GM12878 (cell line): ENCODE results near the gene AEBP1. TPM values are rescaled to one million over a fixed set of nuclear protein-coding genes. Genes with fewer than 3 reads are reported as not detected.

Experiments
- ATAC-seq: fragments of 200-7000 bp; cut with Tn5 transposase; 3 replicates; pipeline ENCODE4 v1.9.1; 2020; ENCODE audit warnings: mild to moderate bottlenecking, moderate library complexity
- BruUV-seq: library from RNA; stranded (reverse); fragments of 400-500 nt; replicated peaks from 2 replicates; lab custom pipeline; 2021; lab: Mats Ljungman, UMichigan
- CTCF ChIA-PET: fragments of 300-600 bp; sonication (Branson Sonifier 250); formaldehyde crosslinking; extraction: SDS; loops from one replicate; lab custom pipeline; 2021; ENCODE audit warnings: inconsistent platforms; lab: Yijun Ruan, JAX
- POLR2A ChIA-PET: fragments of 350-600 bp; formaldehyde crosslinking; extraction: SDS; loops from one replicate; lab custom pipeline; 2021; ENCODE audit warnings: inconsistent platforms; lab: Charles Lee
- RAD21 ChIA-PET: fragments of 300-600 bp; sonication (Branson Sonifier 250); formaldehyde crosslinking; loops from one replicate; lab custom pipeline; 2023; ENCODE audit warnings: antibody characterized with exemption; ENCODE audit not compliant: unreplicated experiment; lab: Charles Lee
- SMC1A ChIA-PET: fragments of 300-600 bp; sonication (Branson Sonifier 250); formaldehyde crosslinking; loops from one replicate; lab custom pipeline; 2023; ENCODE audit not compliant: unreplicated experiment, uncharacterized antibody; lab: Charles Lee
- DNase-seq: peaks from one replicate; pipeline ENCODE4 v3.0.0-alpha.2; 2011; ENCODE audit warnings: low read depth, low spot score
- FAIRE-seq: peaks from 3 replicates; lab custom pipeline; 2011; peaks lifted over from hg19 to GRCh38; lab: Jason Lieb, UNC
- H2AFZ ChIP-seq: 2 replicates; pipeline ENCODE4 v1.6.0; 2011; ENCODE audit warnings: low read depth, low read length, control low read depth; ENCODE audit not compliant: control insufficient read depth
- H3K27ac ChIP-seq: 2 replicates; pipeline ENCODE4 v1.5.1; 2011; ENCODE audit warnings: control low read depth; ENCODE audit not compliant: control insufficient read depth, insufficient read depth
- H3K27me3 ChIP-seq, 2 experiments: replicated peaks in 1 of 2; 2 replicates each; pipeline versions ENCODE4 v1.6.0 to v1.6.1; 2011; ENCODE audit warnings: low read length in 1 of 2; ENCODE audit not compliant: control insufficient read depth in 2 of 2, insufficient read depth in 2 of 2
- H3K36me3 ChIP-seq, 2 experiments: 2 replicates each; pipeline ENCODE4 v1.5.1; 2011; ENCODE audit warnings: low read length in 1 of 2; ENCODE audit not compliant: control insufficient read depth in 2 of 2, insufficient read depth in 2 of 2
- H3K4me1 ChIP-seq: 2 replicates; pipeline ENCODE4 v1.6.1; 2011; ENCODE audit warnings: mild to moderate bottlenecking, low read length, moderate library complexity, mixed read lengths; ENCODE audit not compliant: control insufficient read depth, insufficient read depth
- H3K4me2 ChIP-seq: 2 replicates; pipeline ENCODE4 v1.6.0; 2011; ENCODE audit warnings: control low read depth; ENCODE audit not compliant: control insufficient read depth, insufficient read depth
- H3K4me3 ChIP-seq: fragments of 200-600 bp; sonication (generic); 2 replicates; pipeline ENCODE4 v1.5.1; 2016
- H3K79me2 ChIP-seq: 2 replicates; pipeline ENCODE4 v1.6.0; 2011; ENCODE audit warnings: low read length; ENCODE audit not compliant: control insufficient read depth, insufficient read depth
- H3K9ac ChIP-seq: 2 replicates; pipeline ENCODE4 v1.8.0; 2011; ENCODE audit warnings: low read length, control low read depth, mixed read lengths; ENCODE audit not compliant: control insufficient read depth, insufficient read depth
- H3K9me3 ChIP-seq: replicated peaks from 3 replicates; pipeline ENCODE4 v1.5.1; 2011; ENCODE audit warnings: mild to moderate bottlenecking, low read length; ENCODE audit not compliant: control insufficient read depth, insufficient read depth
- H4K20me1 ChIP-seq: 2 replicates; pipeline ENCODE4 v1.6.0; 2011; ENCODE audit not compliant: control insufficient read depth, insufficient read depth
- ATF3 ChIP-seq: IDR thresholded peaks from 2 replicates; pipeline ENCODE4 v1.6.1; 2011; ENCODE audit warnings: low read depth, mild to moderate bottlenecking, low read length, moderate library complexity, borderline replicate concordance; ENCODE audit errors: extremely low read depth
- BRCA1 ChIP-seq: IDR thresholded peaks from 2 replicates; pipeline ENCODE4 v1.6.1; 2011; ENCODE audit warnings: low read depth, low read length, improper control_type of control experiment
- CHD2 ChIP-seq: IDR thresholded peaks from 2 replicates; pipeline ENCODE4 v1.6.1; 2011; ENCODE audit warnings: low read depth, low read length, improper control_type of control experiment, borderline replicate concordance
- E4F1 ChIP-seq: fragments of 450-650 bp; IDR thresholded peaks from 2 replicates; pipeline ENCODE4 v1.6.1; 2018; ENCODE audit warnings: borderline replicate concordance, mild to moderate bottlenecking; ENCODE audit not compliant: partially characterized antibody
- EZH2 ChIP-seq: IDR thresholded peaks from 2 replicates; pipeline ENCODE4 v1.6.1; 2012; ENCODE audit warnings: low read depth, mild to moderate bottlenecking, control low read depth, inconsistent platforms, low read length, borderline replicate concordance; ENCODE audit not compliant: control insufficient read depth
- FOS ChIP-seq: IDR thresholded peaks from 3 replicates; pipeline ENCODE4 v1.6.1; 2011; ENCODE audit warnings: borderline replicate concordance; ENCODE audit not compliant: insufficient read length; ENCODE audit errors: extremely low read depth
- IKZF1 ChIP-seq: fragments of 450-650 bp; conservative IDR thresholded peaks from 2 replicates; pipeline ENCODE4 v1.6.1; 2017; ENCODE audit warnings: antibody characterized with exemption, mild to moderate bottlenecking
- IRF3 ChIP-seq: fragments of 450-650 bp; IDR thresholded peaks from 2 replicates; pipeline ENCODE4 v1.6.1; 2014; ENCODE audit warnings: mild to moderate bottlenecking
- IRF5 ChIP-seq: fragments of 450-650 bp; IDR thresholded peaks from 2 replicates; pipeline ENCODE4 v1.6.1; 2017; ENCODE audit warnings: borderline replicate concordance
- KLF5 ChIP-seq: fragments of 450-650 bp; IDR thresholded peaks from 2 replicates; pipeline ENCODE4 v1.6.1; 2014; ENCODE audit warnings: mild to moderate bottlenecking; ENCODE audit not compliant: partially characterized antibody
- LARP7 ChIP-seq: fragments of 450-650 bp; IDR thresholded peaks from 2 replicates; pipeline ENCODE4 v1.6.1; 2017; ENCODE audit warnings: mild to moderate bottlenecking
- MEF2B ChIP-seq: fragments of 450-650 bp; IDR thresholded peaks from 2 replicates; pipeline ENCODE4 v1.6.1; 2018; ENCODE audit warnings: mild to moderate bottlenecking, moderate library complexity; ENCODE audit not compliant: partially characterized antibody, poor library complexity, severe bottlenecking
- NR2C2 ChIP-seq: IDR thresholded peaks from 2 replicates; pipeline ENCODE4 v1.6.1; 2011; ENCODE audit warnings: borderline replicate concordance, low read depth; ENCODE audit not compliant: control insufficient read depth, insufficient read length
- NRF1 ChIP-seq: conservative IDR thresholded peaks from 2 replicates; pipeline ENCODE4 v1.6.1; 2011; ENCODE audit warnings: mild to moderate bottlenecking, low read depth, low read length, improper control_type of control experiment
- POU2F2 ChIP-seq: IDR thresholded peaks from 3 replicates; pipeline ENCODE4 v1.6.1; 2011; ENCODE audit warnings: low read depth, mild to moderate bottlenecking, low read length, borderline replicate concordance
- SIX5 ChIP-seq: IDR thresholded peaks from 2 replicates; pipeline ENCODE4 v1.6.1; 2011; ENCODE audit warnings: mild to moderate bottlenecking, low read depth, low read length, moderate library complexity; ENCODE audit not compliant: severe bottlenecking
- SREBF1 ChIP-seq: IDR thresholded peaks from 2 replicates; pipeline ENCODE4 v1.6.1; 2012; ENCODE audit warnings: mild to moderate bottlenecking, low read length
- TARDBP ChIP-seq: IDR thresholded peaks from 2 replicates; pipeline ENCODE4 v1.6.1; 2016; ENCODE audit warnings: borderline replicate concordance
- ZNF207 ChIP-seq: fragments of 450-650 bp; IDR thresholded peaks from 2 replicates; pipeline ENCODE4 v1.6.1; 2014; ENCODE audit warnings: antibody characterized with exemption, mild to moderate bottlenecking, borderline replicate concordance
- ZNF24 ChIP-seq: fragments of 450-650 bp; IDR thresholded peaks from 2 replicates; pipeline ENCODE4 v1.6.1; 2017; ENCODE audit warnings: antibody characterized with exemption, mild to moderate bottlenecking
- WGBS: methylation state at CpG from one replicate; pipeline ENCODE4 v1.1.6; 2016; ENCODE audit warnings: low lambda C conversion rate; ENCODE audit not compliant: insufficient replicate concordance, insufficient coverage; ENCODE audit errors: missing lambda C conversion rate; 5-methylcytosine and 5-hydroxymethylcytosine counted together
- in situ Hi-C: fragments of 300-500 bp; cut with MboI; formaldehyde crosslinking; loops from 9 replicates; pipeline ENCODE4 v1.14.3; 2018; ENCODE audit warnings: mixed read lengths
- intact Hi-C: fragments of 100-400 bp; cut with micrococcal nuclease; formaldehyde crosslinking; loops from one replicate; pipeline ENCODE4 v1.14.2; 2022; ENCODE audit not compliant: unreplicated experiment
- polyA plus RNA-seq, 11 experiments: library from polyadenylated mRNA; depleted of rRNA in 4 of 11; unstranded in 6 of 11; stranded (reverse) in 5 of 11; fragments of >200 nt; fragmentation: Nextera tagmentation in 4 of 11; fragmentation: Illumina TruSeq in 1 of 11; extraction: Ambion mirVana in 4 of 11; extraction: Trizol in 1 of 11; gene quantifications; 1 replicate in 1 of 11; 2 replicates in 10 of 11; pipeline versions ENCODE4 v1.2.1 to v1.2.3, GENCODE V29; 2011 to 2016; ENCODE audit warnings: inconsistent platforms in 2 of 11, missing spikeins in 2 of 11, low read depth in 1 of 11
- total RNA-seq, 4 experiments: library from RNA; depleted of rRNA in 3 of 4; stranded (reverse); fragments of >200 nt in 3 of 4; fragmentation: Illumina TruSeq in 1 of 4; extraction: Trizol in 1 of 4; gene quantifications; 2 replicates each; pipeline versions ENCODE4 v1.2.1 to v1.2.3, GENCODE V29; 2013 to 2021

Gene AEBP1
- total and polyA plus RNA-seq, 10 of the 15 experiments (the other 5 are each of a cell fraction or from before 2014, with no cell fraction given): 0.06 to 0.23 (median 0.11) TPM; not detected in 5

GRCh38 chr7:44161371-44161770 lies 57.2 kb downstream of the AEBP1 start:
- no peak overlapping the region for H3K9ac ChIP-seq
- H3K4me1 ChIP-seq: no peaks in the 10 kb centered on the region
- in situ Hi-C loops: no loop called here
- no peaks in the 10 kb centered on the region for H3K79me2 ChIP-seq
- TF ChIP-seq CHD2 (no peak), ZNF24 (no peak), MEF2B (no peak), LARP7 (no peak), POU2F2 (no peak), ZNF207 (no peak), SREBF1 (no peak), TARDBP (no peak), NRF1 (no peak), IRF5 (no peak), EZH2 (no peak), IKZF1 (no peak), FOS (no peak), NR2C2 (no peak), IRF3 (no peak), BRCA1 (no peak), ATF3 (no peak), E4F1 (no peak), KLF5 (no peak), SIX5 (no peak)
- TF ChIP-seq, all 136 proteins: peak for 0
- ChIA-PET SMC1A (interaction anchor here (1.0 kb wide), 1 partner anchor 9 kb away, joined by 3 read pairs; no protein-coding TSS in a partner anchor), CTCF (no interaction called here), RAD21 (no interaction called here), POLR2A (no interaction called here)
- Histone ChIP-seq H3K4me2 (no peak overlapping the region), H3K9me3 (no peaks in the 10 kb centered on the region), H4K20me1 (no peaks in the 10 kb centered on the region), H3K4me3 (no peak overlapping the region), H2AFZ (no peak overlapping the region), H3K36me3 (no peaks in the 10 kb centered on the region), H3K27ac (no peak overlapping the region), H3K27me3 (no peaks in the 10 kb centered on the region; a peak in 1 of 4 replicates)
- WGBS: 15% methylated on average over 2 of the region's 2 CpGs
- intact Hi-C loops: no loop called here
- no peak for FAIRE-seq
- no TSS peak for BruUV-seq
- ATAC-seq: no peak
- DNase-seq: no peak
